Activated naive CD8-positive, alpha-beta T cell (primary cell): Measurements from ENCODE around the gene PRTN3.
A peak's percentile ranks its signal among the peaks of the same experiment; 100 is the strongest.

Source experiments
- H3K27ac Mint-ChIP-seq: one replicate; pipeline ENCODE4 v1.8.0; 2021; ENCODE audit warnings: mixed read lengths
- H3K27me3 Mint-ChIP-seq: one replicate; pipeline ENCODE4 v1.8.0; 2021; ENCODE audit warnings: mixed read lengths
- H3K36me3 Mint-ChIP-seq: one replicate; pipeline ENCODE4 v1.8.0; 2021; ENCODE audit warnings: mixed read lengths
- H3K4me1 Mint-ChIP-seq: one replicate; pipeline ENCODE4 v1.8.0; 2021; ENCODE audit warnings: low read depth, mixed read lengths
- H3K4me3 Mint-ChIP-seq: one replicate; pipeline ENCODE4 v1.8.0; 2021; ENCODE audit warnings: mild to moderate bottlenecking, mixed read lengths
- H3K9me3 Mint-ChIP-seq: one replicate; pipeline ENCODE4 v1.8.0; 2021; ENCODE audit warnings: low read depth, mixed read lengths

Gene PRTN3

DNA sequence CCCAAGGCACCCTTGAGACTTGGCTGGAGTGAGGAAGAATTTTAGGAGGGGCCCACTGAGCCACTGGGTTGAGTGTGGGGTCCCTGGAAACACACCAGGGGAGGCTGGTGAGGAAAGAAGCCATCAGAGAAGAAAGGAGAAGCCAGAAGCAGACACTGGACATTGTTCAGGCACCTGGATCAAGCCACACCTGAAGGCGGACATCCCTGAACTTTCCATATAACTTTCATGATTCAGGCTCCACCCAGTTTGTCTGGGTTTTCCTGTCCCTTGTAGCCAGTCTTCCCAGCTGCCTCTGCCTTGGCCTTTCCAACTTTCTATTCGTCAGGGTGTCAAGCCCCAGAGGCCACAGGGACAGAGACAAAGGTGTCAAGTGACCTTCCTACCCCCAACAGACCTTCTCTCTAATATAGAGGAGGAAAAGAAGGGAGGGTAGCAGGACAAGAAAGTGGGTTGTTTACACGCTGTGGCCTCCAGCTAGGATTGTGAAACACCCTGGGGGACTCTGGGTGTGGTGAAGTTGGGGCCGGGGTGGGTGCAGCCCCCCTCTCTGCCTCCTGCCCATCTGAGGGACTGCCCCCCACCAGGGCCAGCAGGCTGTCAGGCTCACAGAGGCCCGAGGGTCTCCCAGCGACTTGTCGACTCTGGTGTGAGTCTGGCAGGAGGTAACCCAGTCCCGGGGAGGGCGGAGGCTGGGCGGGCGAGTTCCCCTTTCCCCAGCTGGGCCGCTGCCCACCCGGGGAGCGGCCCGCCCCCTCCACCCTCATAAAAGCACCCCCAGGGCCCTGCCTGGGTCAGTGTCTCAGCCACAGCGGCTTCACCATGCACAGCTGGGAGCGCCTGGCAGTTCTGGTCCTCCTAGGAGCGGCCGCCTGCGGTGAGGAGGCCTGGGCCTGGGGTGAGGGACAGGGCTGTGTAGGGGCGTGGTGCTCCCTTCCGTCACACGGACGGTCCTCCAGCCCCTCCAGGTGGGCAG lies 18.4 kb downstream of the PRTN3 start, which contains the start of gene CFD:
TSS of gene CFD (plus strand) at position 797 of the 976 bp plus-strand sequence. CDS start at position 823, 26 bp downstream.
- H3K4me3 Mint-ChIP-seq = peak within 1 kb of the TSS; percentile 20
- H3K27me3 Mint-ChIP-seq = no peaks in the 10 kb centered on the region

DNA sequence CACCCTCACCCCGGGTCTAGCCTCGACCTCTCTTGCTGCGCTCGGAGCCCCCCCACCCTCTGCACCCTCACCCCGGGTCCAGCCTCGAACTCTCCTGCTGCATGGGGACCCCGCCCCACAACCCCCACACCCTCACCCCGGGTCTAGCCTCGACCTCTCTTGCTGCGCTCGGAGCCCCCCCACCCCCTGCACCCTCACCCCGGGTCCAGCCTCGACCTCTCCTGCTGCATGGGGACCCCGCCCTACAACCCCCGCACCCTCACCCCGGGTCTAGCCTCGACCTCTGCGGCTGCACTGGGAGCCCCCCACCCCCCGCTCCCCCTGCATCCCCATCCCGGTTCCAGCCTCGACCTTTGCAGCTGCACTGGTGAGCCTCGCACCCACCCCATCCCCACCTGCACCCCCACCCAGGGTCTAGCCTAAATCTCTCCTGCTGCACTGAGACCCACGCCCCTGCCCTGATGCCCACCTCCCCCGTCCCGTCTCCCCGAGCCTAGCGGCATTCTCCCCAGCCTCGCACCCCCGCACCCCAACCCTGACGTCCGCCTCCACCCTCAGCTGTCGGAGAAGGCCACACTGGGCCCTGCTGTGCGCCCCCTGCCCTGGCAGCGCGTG lies 20.4 kb downstream of the PRTN3 start:
- Mint-ChIP-seq H3K27ac (no peak overlapping the region), H3K4me3 (no peak overlapping the region), H3K4me1 (peaks cover 14% of the 10 kb centered on the region), H3K36me3 (no peaks in the 10 kb centered on the region), H3K9me3 (no peaks in the 10 kb centered on the region), H3K27me3 (no peaks in the 10 kb centered on the region)

More for the DNA sequence above, 18.4 kb downstream of the PRTN3 start, which contains the start of gene CFD:
- H3K9me3 Mint-ChIP-seq = no peaks in the 10 kb centered on the region
- no peaks in the 10 kb centered on the region for H3K36me3 Mint-ChIP-seq
- peaks cover 14% of the 10 kb centered on the region for H3K4me1 Mint-ChIP-seq
- H3K27ac Mint-ChIP-seq = no peak within 1 kb of the TSS

DNA sequence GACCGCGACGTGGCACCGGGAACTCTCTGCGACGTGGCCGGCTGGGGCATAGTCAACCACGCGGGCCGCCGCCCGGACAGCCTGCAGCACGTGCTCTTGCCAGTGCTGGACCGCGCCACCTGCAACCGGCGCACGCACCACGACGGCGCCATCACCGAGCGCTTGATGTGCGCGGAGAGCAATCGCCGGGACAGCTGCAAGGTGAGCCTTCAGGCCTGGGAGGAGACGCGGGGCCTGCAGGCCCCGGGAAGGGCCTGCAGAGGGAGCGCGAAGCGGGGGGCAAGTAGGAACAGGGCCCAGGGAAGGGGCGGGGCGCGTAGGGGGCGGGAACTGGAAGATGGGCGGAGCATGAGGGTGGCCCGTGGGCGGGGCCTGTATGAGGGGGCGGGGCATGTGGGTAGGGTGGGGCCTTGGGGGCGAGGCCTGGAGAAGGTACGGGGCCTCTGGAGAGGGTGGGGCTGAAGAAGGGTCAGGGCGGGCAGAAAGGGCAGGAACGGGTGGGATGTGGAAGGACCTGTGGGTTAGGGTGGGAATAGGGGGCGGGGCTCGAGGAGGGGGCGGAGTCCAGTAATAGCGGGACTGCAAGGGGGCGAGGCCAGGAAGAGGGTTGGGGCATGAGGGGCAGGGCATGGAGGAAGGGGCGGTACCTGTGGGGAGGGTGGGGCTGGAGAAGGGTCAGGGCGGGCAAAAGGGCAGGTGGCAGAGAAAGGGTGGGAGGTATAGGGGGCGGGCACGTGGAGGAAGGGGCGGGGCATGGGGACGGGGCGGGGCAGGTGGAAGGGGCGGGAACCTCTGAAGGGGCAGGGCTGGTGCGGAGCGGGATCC lies 21.2 kb downstream of the PRTN3 start:
- Mint-ChIP-seq H3K9me3 (no peaks in the 10 kb centered on the region), H3K4me1 (peaks cover 14% of the 10 kb centered on the region), H3K27ac (no peak overlapping the region), H3K36me3 (no peaks in the 10 kb centered on the region), H3K4me3 (no peak overlapping the region), H3K27me3 (no peaks in the 10 kb centered on the region)

DNA sequence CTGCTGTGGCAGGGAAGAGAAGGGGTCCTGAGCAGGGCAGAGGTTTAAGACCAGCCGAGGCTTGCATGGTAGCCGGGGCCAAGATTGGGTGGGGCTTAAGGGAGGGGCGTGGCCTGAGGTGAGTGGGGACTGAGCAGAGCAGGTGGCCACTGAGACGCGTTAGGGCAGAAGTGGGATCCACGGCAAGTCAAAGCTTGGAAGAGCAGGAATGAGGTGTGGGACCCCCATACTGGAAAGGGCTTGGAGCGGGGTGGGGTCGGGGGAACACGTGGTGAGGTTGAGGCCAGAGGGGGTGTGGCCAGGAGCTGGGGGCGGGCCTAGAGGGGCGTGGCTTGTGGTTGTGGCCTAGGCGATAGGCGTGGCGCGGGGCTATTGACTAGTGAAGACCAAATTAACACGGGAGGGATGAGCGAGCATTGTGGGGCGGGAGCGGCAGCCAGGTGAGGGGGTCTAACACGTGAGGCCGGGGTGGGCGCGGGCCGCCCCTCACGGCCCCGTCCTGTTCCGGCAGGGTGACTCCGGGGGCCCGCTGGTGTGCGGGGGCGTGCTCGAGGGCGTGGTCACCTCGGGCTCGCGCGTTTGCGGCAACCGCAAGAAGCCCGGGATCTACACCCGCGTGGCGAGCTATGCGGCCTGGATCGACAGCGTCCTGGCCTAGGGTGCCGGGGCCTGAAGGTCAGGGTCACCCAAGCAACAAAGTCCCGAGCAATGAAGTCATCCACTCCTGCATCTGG lies 21.9 kb downstream of the PRTN3 start:
- H3K27me3 Mint-ChIP-seq = no peaks in the 10 kb centered on the region
- peak overlapping the region; percentile 60 for H3K4me3 Mint-ChIP-seq
- no peaks in the 10 kb centered on the region for H3K36me3 Mint-ChIP-seq
- H3K27ac Mint-ChIP-seq = no peak overlapping the region
- peaks cover 14% of the 10 kb centered on the region for H3K4me1 Mint-ChIP-seq
- no peaks in the 10 kb centered on the region for H3K9me3 Mint-ChIP-seq

DNA sequence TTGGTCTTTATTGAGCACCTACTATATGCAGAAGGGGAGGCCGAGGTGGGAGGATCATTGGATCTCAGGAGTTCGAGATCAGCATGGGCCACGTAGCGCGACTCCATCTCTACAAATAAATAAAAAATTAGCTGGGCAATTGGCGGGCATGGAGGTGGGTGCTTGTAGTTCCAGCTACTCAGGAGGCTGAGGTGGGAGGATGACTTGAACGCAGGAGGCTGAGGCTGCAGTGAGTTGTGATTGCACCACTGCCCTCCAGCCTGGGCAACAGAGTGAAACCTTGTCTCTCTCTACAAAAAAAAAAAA lies 22.5 kb downstream of the PRTN3 start:
- no peaks in the 10 kb centered on the region for H3K36me3 Mint-ChIP-seq
- peaks cover 14% of the 10 kb centered on the region for H3K4me1 Mint-ChIP-seq
- H3K27me3 Mint-ChIP-seq = no peaks in the 10 kb centered on the region
- no peak overlapping the region for H3K27ac Mint-ChIP-seq
- no peaks in the 10 kb centered on the region for H3K9me3 Mint-ChIP-seq
- H3K4me3 Mint-ChIP-seq = peak overlapping the region; percentile 59

GRCh38 chr19:866769-867300 lies 26.0 kb downstream of the PRTN3 start:
- Mint-ChIP-seq H3K36me3 (peaks cover 2% of the 10 kb centered on the region), H3K4me1 (peaks cover 18% of the 10 kb centered on the region), H3K27me3 (no peaks in the 10 kb centered on the region), H3K27ac (no peak overlapping the region), H3K4me3 (no peak overlapping the region), H3K9me3 (no peaks in the 10 kb centered on the region)

GRCh38 chr19:867301-867793 lies 26.5 kb downstream of the PRTN3 start:
- H3K4me1 Mint-ChIP-seq = peaks cover 22% of the 10 kb centered on the region
- no peak overlapping the region for H3K4me3 Mint-ChIP-seq
- no peaks in the 10 kb centered on the region for H3K9me3 Mint-ChIP-seq
- no peaks in the 10 kb centered on the region for H3K27me3 Mint-ChIP-seq
- no peak overlapping the region for H3K27ac Mint-ChIP-seq
- H3K36me3 Mint-ChIP-seq = peaks cover 2% of the 10 kb centered on the region

GRCh38 chr19:867855-868457 lies 27.2 kb downstream of the PRTN3 start:
- Mint-ChIP-seq H3K36me3 (peaks cover 2% of the 10 kb centered on the region), H3K27me3 (no peaks in the 10 kb centered on the region), H3K4me3 (no peak overlapping the region), H3K4me1 (peaks cover 22% of the 10 kb centered on the region), H3K27ac (no peak overlapping the region), H3K9me3 (no peaks in the 10 kb centered on the region)

DNA sequence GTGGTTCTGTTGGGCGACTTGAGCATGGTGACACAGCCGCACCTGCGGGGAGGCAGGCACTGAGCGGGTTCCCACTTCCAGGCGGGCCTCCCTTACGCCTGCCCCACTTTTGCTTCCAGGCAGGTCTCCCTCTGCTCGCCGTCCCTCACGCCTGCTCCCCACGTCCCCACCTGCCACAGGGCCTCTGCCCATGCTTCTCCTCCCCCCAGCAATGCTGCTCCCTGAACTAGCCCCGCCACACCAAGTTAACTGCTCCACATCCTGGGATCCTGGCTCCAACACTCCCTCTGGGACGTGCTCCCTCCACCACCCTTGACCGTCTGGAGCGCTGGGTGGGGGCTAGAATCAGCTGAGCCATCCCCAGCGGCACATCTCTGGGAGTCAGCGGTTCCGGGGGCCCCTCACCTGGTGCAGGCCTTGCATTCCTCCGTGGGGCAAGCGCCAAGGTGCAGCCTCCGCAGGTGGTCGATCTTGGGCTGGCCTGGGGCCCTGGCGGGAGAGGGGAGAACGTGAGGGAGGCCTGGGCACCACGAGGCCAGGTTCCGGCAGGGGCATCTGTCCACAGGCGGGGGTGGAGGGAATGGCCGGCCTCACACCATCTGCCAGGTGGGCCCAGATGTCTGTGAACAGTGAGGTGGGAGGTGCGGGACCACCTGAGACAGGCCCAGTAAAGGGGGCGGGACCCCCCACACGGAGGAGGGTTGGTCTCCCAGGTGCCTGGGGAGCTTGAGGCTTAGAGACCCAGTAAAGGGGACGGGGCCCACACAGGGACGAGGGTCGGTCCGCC lies 27.9 kb downstream of the PRTN3 start:
- Mint-ChIP-seq H3K4me3 (no peak overlapping the region), H3K4me1 (peaks cover 16% of the 10 kb centered on the region), H3K9me3 (no peaks in the 10 kb centered on the region), H3K27me3 (no peaks in the 10 kb centered on the region), H3K27ac (no peak overlapping the region), H3K36me3 (peaks cover 2% of the 10 kb centered on the region)

GRCh38 chr19:869245-870177 lies 28.7 kb downstream of the PRTN3 start:
- Mint-ChIP-seq H3K9me3 (no peaks in the 10 kb centered on the region), H3K27me3 (no peaks in the 10 kb centered on the region), H3K4me3 (no peak overlapping the region), H3K36me3 (peaks cover 2% of the 10 kb centered on the region), H3K27ac (peak overlapping the region; percentile 50), H3K4me1 (peaks cover 14% of the 10 kb centered on the region)

DNA sequence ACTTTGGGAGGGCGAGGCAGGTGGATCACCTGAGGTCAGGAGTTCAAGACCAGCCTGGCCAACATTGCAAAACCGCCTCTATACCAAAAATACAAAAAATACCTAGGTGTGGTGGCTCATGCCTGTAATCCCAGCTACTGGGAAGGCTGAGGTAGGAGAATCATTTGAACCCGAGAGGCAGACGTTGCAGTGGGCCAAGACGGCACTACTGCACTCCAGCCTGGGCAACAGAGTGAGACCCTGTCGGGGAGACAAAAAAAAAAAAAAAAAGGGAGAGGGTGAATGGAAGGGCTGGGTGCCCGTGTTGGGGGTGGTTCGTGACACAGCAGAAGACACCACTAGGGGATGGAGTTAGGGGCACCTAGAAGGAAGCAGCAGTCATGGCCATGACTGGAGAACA lies 29.5 kb downstream of the PRTN3 start:
- H3K36me3 Mint-ChIP-seq = peaks cover 2% of the 10 kb centered on the region
- H3K27me3 Mint-ChIP-seq = no peaks in the 10 kb centered on the region
- H3K4me3 Mint-ChIP-seq = peak overlapping the region; percentile 20
- peaks cover 14% of the 10 kb centered on the region for H3K4me1 Mint-ChIP-seq
- H3K9me3 Mint-ChIP-seq = no peaks in the 10 kb centered on the region
- H3K27ac Mint-ChIP-seq = no peak overlapping the region

GRCh38 chr19:870963-871401 lies 30.2 kb downstream of the PRTN3 start:
- Mint-ChIP-seq H3K4me1 (peaks cover 15% of the 10 kb centered on the region), H3K27ac (no peak overlapping the region), H3K9me3 (no peaks in the 10 kb centered on the region), H3K27me3 (no peaks in the 10 kb centered on the region), H3K36me3 (peaks cover 2% of the 10 kb centered on the region), H3K4me3 (no peak overlapping the region)
